ENCODE results near the gene PCDHB4. TPM values are rescaled to one million over a fixed set of nuclear protein-coding genes. Genes with fewer than 3 reads are reported as not detected.

PCDHB4 gene
- total and polyA plus RNA-seq, 2 of the 13 experiments (the other 11 are each of a cell fraction or from before 2014, with no cell fraction given), result 0.08 to 0.13 TPM

- FAIRE-seq (no peak), DNase-seq (ENCODE audit: low spot score) (no peak)
- CTCF ChIA-PET (ENCODE audit: low intra/inter-chr PET ratio, low total read pairs), result no interaction called here
Measured at GRCh38 chr5:141105350-141105749, 16.3 kb upstream of the PCDHB4 start.

GRCh38 chr5:141119250-141119649 lies 2.4 kb upstream of the PCDHB4 start:
- 4% methylated on average over 2 of the region's 2 CpGs for WGBS (ENCODE audit: low lambda C conversion rate)
- no peak for TF ChIP-seq NFYB (CRISPR knock-in tag; IDR thresholded peaks at IDR 0.05)
- no peak for TF ChIP-seq BRCA1 (CRISPR knock-in tag; IDR thresholded peaks at IDR 0.05)
- no peak for TF ChIP-seq ZNF747 (CRISPR knock-in tag; IDR thresholded peaks at IDR 0.05; ENCODE audit: borderline replicate concordance)
- no peak for TF ChIP-seq MAZ (IDR thresholded peaks at IDR 0.05; ENCODE audit: borderline replicate concordance, low read depth, low read length)
- TF ChIP-seq MAZ (CRISPR knock-in tag; IDR thresholded peaks at IDR 0.05; ENCODE audit: low read depth), result no peak
- Histone ChIP-seq H3K27ac (ENCODE audit: extremely low read length, insufficient read depth, low read length) (no peak overlapping the region), H4K20me1 (ENCODE audit: insufficient read depth, low read length) (no peaks in the 10 kb centered on the region), H3K36me3 (replicated peaks in 1 of 2; ENCODE audit: control insufficient read depth in 1 of 2, insufficient read depth in 2 of 2, low read length in 2 of 2) (no peaks in the 10 kb centered on the region), H3K9me3 (ENCODE audit: low read length) (no peaks in the 10 kb centered on the region), H3K27me3 (ENCODE audit: control insufficient read depth in 1 of 2, insufficient read depth in 2 of 2, low read length in 2 of 2) (no peaks in the 10 kb centered on the region; a peak in 1 of 5 replicates), H3K79me2 (ENCODE audit: insufficient read depth, low read length) (no peaks in the 10 kb centered on the region), H3K4me3 (replicated peaks in 1 of 3; ENCODE audit: insufficient read depth in 1 of 3, low read depth in 2 of 3, low read length in 3 of 3) (no peak overlapping the region), H3K4me2 (ENCODE audit: low read depth, low read length) (no peak overlapping the region), H2AFZ (ENCODE audit: low read length) (no peak overlapping the region), H3K4me1 (ENCODE audit: insufficient read depth, low read length) (no peaks in the 10 kb centered on the region), H3K9ac (ENCODE audit: insufficient read depth, low read depth, low read length) (no peak overlapping the region)
- in situ Hi-C loops (cut with HindIII; ENCODE audit: extremely low pct_ligation_motif_present, low pct_unique_long_range_greater_than_20kb), result no loop called here
- DNase-seq (ENCODE audit: low spot score), result no peak
- ATAC-seq, result no peak
- no TSS peak for BruUV-seq (replicated peaks)
- intact Hi-C loops (cut with micrococcal nuclease; ENCODE audit: unreplicated experiment), result no loop called here
- ChIA-PET POLR2A (no interaction called here), CTCF (ENCODE audit: low intra/inter-chr PET ratio, low total read pairs) (no interaction called here)
- no peak for FAIRE-seq

More at GRCh38 chr5:141105350-141105749, 16.3 kb upstream of the PCDHB4 start:
- POLR2A ChIA-PET, result no interaction called here
- ATAC-seq, result no peak
- H4K20me1 ChIP-seq (ENCODE audit: insufficient read depth, low read length), result no peaks in the 10 kb centered on the region
- intact Hi-C loops (cut with micrococcal nuclease; ENCODE audit: unreplicated experiment), result no loop called here
- H3K9me3 ChIP-seq (ENCODE audit: low read length), result no peaks in the 10 kb centered on the region
- in situ Hi-C loops (cut with HindIII; ENCODE audit: extremely low pct_ligation_motif_present, low pct_unique_long_range_greater_than_20kb), result no loop called here
- TF ChIP-seq, protein P1, sequence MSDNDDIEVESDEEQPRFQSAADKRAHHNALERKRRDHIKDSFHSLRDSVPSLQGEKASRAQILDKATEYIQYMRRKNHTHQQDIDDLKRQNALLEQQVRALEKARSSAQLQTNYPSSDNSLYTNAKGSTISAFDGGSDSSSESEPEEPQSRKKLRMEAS (IDR thresholded peaks at IDR 0.05), result no peak
- TF ChIP-seq RAD21 (CRISPR knock-in tag; IDR thresholded peaks at IDR 0.05) (no peak), SMARCC2 (IDR thresholded peaks at IDR 0.05) (no peak), NFE2L2 (IDR thresholded peaks at IDR 0.05; ENCODE audit: low read length) (peak; percentile 83)
- H3K27ac ChIP-seq (ENCODE audit: extremely low read length, insufficient read depth, low read length), result no peak overlapping the region
- H3K9ac ChIP-seq (ENCODE audit: insufficient read depth, low read depth, low read length), result no peak overlapping the region
- WGBS (ENCODE audit: low lambda C conversion rate), result 67% methylated on average over 2 of the region's 2 CpGs
- no peaks in the 10 kb centered on the region for H3K36me3 ChIP-seq (replicated peaks in 1 of 2; ENCODE audit: control insufficient read depth in 1 of 2, insufficient read depth in 2 of 2, low read length in 2 of 2)
- no peaks in the 10 kb centered on the region for H3K79me2 ChIP-seq (ENCODE audit: insufficient read depth, low read length)
- no peak overlapping the region for H3K4me2 ChIP-seq (ENCODE audit: low read depth, low read length)
- no peak overlapping the region for H3K4me3 ChIP-seq (replicated peaks in 1 of 3; ENCODE audit: insufficient read depth in 1 of 3, low read depth in 2 of 3, low read length in 3 of 3)
- no peak overlapping the region for H2AFZ ChIP-seq (ENCODE audit: low read length)
- no peaks in the 10 kb centered on the region for H3K27me3 ChIP-seq (ENCODE audit: control insufficient read depth in 1 of 2, insufficient read depth in 2 of 2, low read length in 2 of 2)
- H3K4me1 ChIP-seq (ENCODE audit: insufficient read depth, low read length), result no peaks in the 10 kb centered on the region; the same call in 1 of the 2 replicates
- BruUV-seq (replicated peaks), result no TSS peak
